Measurements from ENCODE around the gene PTCH1. TPM values are rescaled to one million over a fixed set of nuclear protein-coding genes. Genes with fewer than 3 reads are reported as not detected.

Gene PTCH1
- total and polyA plus RNA-seq, 10 of the 15 experiments (the other 5 are each of a cell fraction or from before 2014, with no cell fraction given), result 0.16 to 6.1 (median 2.6) TPM

DNA sequence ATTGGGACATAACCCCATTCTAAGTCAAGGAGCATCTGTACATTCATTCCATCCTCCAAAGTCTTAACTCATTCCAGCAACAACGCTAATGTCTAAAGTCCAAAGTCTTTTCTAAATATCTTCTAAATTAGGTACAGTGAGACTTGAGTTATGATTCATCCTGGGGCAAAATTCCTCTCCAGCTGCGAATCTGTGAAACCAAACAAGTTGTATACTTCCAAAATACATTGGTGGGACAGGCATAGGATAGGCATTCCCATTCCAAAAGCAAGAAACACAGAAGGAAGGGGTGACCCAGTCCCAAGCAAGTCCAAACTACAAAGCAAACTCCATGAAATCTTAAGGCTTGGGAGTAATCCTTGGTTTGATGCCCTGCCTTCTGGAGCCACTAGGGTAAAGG, 101.6 kb downstream of the PTCH1 start (continued):
- TF ChIP-seq, protein P1, sequence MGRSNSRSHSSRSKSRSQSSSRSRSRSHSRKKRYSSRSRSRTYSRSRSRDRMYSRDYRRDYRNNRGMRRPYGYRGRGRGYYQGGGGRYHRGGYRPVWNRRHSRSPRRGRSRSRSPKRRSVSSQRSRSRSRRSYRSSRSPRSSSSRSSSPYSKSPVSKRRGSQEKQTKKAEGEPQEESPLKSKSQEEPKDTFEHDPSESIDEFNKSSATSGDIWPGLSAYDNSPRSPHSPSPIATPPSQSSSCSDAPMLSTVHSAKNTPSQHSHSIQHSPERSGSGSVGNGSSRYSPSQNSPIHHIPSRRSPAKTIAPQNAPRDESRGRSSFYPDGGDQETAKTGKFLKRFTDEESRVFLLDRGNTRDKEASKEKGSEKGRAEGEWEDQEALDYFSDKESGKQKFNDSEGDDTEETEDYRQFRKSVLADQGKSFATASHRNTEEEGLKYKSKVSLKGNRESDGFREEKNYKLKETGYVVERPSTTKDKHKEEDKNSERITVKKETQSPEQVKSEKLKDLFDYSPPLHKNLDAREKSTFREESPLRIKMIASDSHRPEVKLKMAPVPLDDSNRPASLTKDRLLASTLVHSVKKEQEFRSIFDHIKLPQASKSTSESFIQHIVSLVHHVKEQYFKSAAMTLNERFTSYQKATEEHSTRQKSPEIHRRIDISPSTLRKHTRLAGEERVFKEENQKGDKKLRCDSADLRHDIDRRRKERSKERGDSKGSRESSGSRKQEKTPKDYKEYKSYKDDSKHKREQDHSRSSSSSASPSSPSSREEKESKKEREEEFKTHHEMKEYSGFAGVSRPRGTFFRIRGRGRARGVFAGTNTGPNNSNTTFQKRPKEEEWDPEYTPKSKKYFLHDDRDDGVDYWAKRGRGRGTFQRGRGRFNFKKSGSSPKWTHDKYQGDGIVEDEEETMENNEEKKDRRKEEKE (IDR thresholded peaks at IDR 0.05), result no peak

DNA sequence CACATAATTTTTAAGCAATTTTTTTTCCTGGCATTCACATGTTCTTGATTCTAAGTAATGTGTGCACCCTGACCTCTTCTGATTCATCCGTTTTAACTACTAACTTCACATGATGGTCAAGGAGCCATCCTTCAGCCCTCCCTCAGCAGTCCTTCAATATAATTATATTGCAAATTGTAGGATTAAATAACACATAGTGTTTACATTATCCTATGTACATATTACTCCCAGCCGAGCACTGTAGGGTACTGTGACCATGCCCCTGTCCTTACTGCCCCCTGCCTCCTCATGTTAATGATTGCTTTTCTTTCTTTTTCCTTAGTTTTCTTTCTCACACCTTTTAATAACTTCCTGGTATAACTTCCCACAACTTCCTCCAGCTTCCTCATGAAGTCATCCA, 103.0 kb downstream of the PTCH1 start:
- CTCF ChIA-PET, result no interaction called here
- no peaks in the 10 kb centered on the region for H3K79me2 ChIP-seq (ENCODE audit: control insufficient read depth, insufficient read depth, low read length)

More for the DNA sequence above, 103.0 kb downstream of the PTCH1 start:
- BruUV-seq (replicated peaks), result no TSS peak
- Histone ChIP-seq H3K4me3 (no peak overlapping the region), H3K27ac (ENCODE audit: control insufficient read depth, insufficient read depth) (no peak overlapping the region), H4K20me1 (ENCODE audit: control insufficient read depth, insufficient read depth) (no peaks in the 10 kb centered on the region), H3K4me2 (ENCODE audit: control insufficient read depth, insufficient read depth) (no peak overlapping the region), H3K27me3 (replicated peaks in 1 of 2; ENCODE audit: control insufficient read depth in 2 of 2, insufficient read depth in 2 of 2, low read length in 1 of 2) (no peaks in the 10 kb centered on the region), H2AFZ (ENCODE audit: control insufficient read depth, low read depth, low read length) (no peak overlapping the region), H3K9ac (ENCODE audit: control insufficient read depth, insufficient read depth, low read length) (no peak overlapping the region), H3K4me1 (ENCODE audit: control insufficient read depth, insufficient read depth, low read length) (no peaks in the 10 kb centered on the region), H3K36me3 (ENCODE audit: control insufficient read depth in 2 of 2, insufficient read depth in 2 of 2, low read length in 1 of 2) (no peaks in the 10 kb centered on the region), H3K9me3 (replicated peaks; ENCODE audit: control insufficient read depth, insufficient read depth, low read length) (no peaks in the 10 kb centered on the region)
- SMC1A ChIA-PET (ENCODE audit: uncharacterized antibody, unreplicated experiment), result no interaction called here
- POLR2A ChIA-PET, result no interaction called here
- DNase-seq (ENCODE audit: low read depth, low spot score) (no peak), ATAC-seq (no peak), FAIRE-seq (no peak)
- WGBS (ENCODE audit: insufficient coverage, insufficient replicate concordance, low lambda C conversion rate, missing lambda C conversion rate), result 95% methylated on average over 2 of the region's 2 CpGs
- in situ Hi-C loops (cut with MboI), result no loop called here
- intact Hi-C loops (cut with micrococcal nuclease; ENCODE audit: unreplicated experiment), result no loop called here
- RAD21 ChIA-PET (ENCODE audit: unreplicated experiment), result no interaction called here
- no peak for TF ChIP-seq BRCA1 (IDR thresholded peaks at IDR 0.05; ENCODE audit: low read depth, low read length)

Measured in GM12878 (cell line).